A549 (cell line): ENCODE measurements around the gene NMRAL1. TPM values are rescaled to one million over a fixed set of nuclear protein-coding genes. Genes with fewer than 3 reads are reported as not detected.

Source experiments
- ATAC-seq, 2 experiments: fragments of 200-7000 bp in 1 of 2; fragments of >200 bp in 1 of 2; cut with Nextera tagmentation in 1 of 2; cut with Tn5 transposase in 1 of 2; 3 replicates each; pipeline versions ENCODE4 v1.8.0 to v1.9.1; 2018 to 2020; ENCODE audit warnings: mild to moderate bottlenecking in 1 of 2, moderate library complexity in 1 of 2
- CTCF ChIA-PET: fragments of 300-600 bp; sonication (Branson Sonifier 250); formaldehyde crosslinking; extraction: SDS; loops from one replicate; lab custom pipeline; 2021; ENCODE audit warnings: antibody characterized with exemption, inconsistent platforms; lab: Yijun Ruan, JAX
- POLR2A ChIA-PET: fragments of 350-600 bp; formaldehyde crosslinking; extraction: SDS; loops from one replicate; lab custom pipeline; 2021; ENCODE audit warnings: antibody characterized with exemption, inconsistent platforms; lab: Yijun Ruan, JAX
- DNase-seq, 2 experiments: peaks; one replicate each; pipeline versions ENCODE4 v3.0.0 to v3.0.0-alpha.2; 2011 to 2016; ENCODE audit warnings: low read depth in 1 of 2, low spot score in 1 of 2
- FAIRE-seq: peaks from 2 replicates; lab custom pipeline; 2011; peaks lifted over from hg19 to GRCh38; lab: Jason Lieb, UNC
- H3K27ac ChIP-seq, 2 experiments: fragments of >200 bp; sonication (Bioruptor Twin); formaldehyde crosslinking; 3 replicates each; pipeline ENCODE4 v1.5.1; 2016 to 2017
- H3K4me1 ChIP-seq: fragments of >200 bp; sonication (Bioruptor Twin); formaldehyde crosslinking; 3 replicates; pipeline ENCODE4 v1.6.1; 2016
- H3K4me2 ChIP-seq: fragments of >200 bp; sonication (Bioruptor Twin); formaldehyde crosslinking; 3 replicates; pipeline ENCODE4 v1.6.1; 2016
- H3K4me3 ChIP-seq: fragments of >200 bp; sonication (Bioruptor Twin); formaldehyde crosslinking; 3 replicates; pipeline ENCODE4 v1.5.1; 2016
- H3K9me3 ChIP-seq: fragments of >200 bp; sonication (Bioruptor Twin); formaldehyde crosslinking; 3 replicates; pipeline ENCODE4 v1.6.1; 2016
- CBX8 ChIP-seq: fragments of 200-600 bp; sonication (generic); IDR thresholded peaks from 2 replicates; pipeline ENCODE4 v1.6.1; 2016
- CEBPB ChIP-seq, 2 experiments: fragments of >200 bp in 1 of 2; sonication (Bioruptor Twin) in 1 of 2; formaldehyde crosslinking in 1 of 2; IDR thresholded peaks; 2 replicates each; pipeline ENCODE4 v1.6.1; 2012 to 2016
- EHF ChIP-seq: fragments of 250-450 bp; sonication (Bioruptor Pico); IDR thresholded peaks from 2 replicates; pipeline ENCODE4 v1.5.0; 2020; ENCODE audit warnings: mild to moderate bottlenecking
- FOSB ChIP-seq: fragments of 250-450 bp; sonication (Bioruptor Pico); IDR thresholded peaks from 2 replicates; pipeline ENCODE4 v1.5.0; 2020; ENCODE audit warnings: mild to moderate bottlenecking, moderate library complexity
- HDAC2 ChIP-seq: fragments of 200-600 bp; sonication (generic); IDR thresholded peaks from 2 replicates; pipeline ENCODE4 v1.6.1; 2016
- HOXA7 ChIP-seq: fragments of 250-450 bp; sonication (Bioruptor Pico); IDR thresholded peaks from 2 replicates; pipeline ENCODE4 v1.5.0; 2020; ENCODE audit warnings: mild to moderate bottlenecking, moderate library complexity
- HOXB5 ChIP-seq: fragments of 250-450 bp; sonication (Bioruptor Pico); IDR thresholded peaks from 2 replicates; pipeline ENCODE4 v1.5.0; 2020; ENCODE audit warnings: mild to moderate bottlenecking, moderate library complexity
- JUN ChIP-seq, 2 experiments: fragments of >200 bp; sonication (Bioruptor Twin); formaldehyde crosslinking; IDR thresholded peaks; 2 replicates in 1 of 2; 3 replicates in 1 of 2; pipeline ENCODE4 v1.6.1; 2016 to 2017
- JUNB ChIP-seq: fragments of >200 bp; sonication (Bioruptor Twin); formaldehyde crosslinking; IDR thresholded peaks from 2 replicates; pipeline ENCODE4 v1.6.1; 2016
- KDM1A ChIP-seq: fragments of 200-600 bp; sonication (generic); IDR thresholded peaks from 2 replicates; pipeline ENCODE4 v1.6.1; 2016; ENCODE audit warnings: low read depth, mild to moderate bottlenecking
- MAFK ChIP-seq: fragments of 450-650 bp; IDR thresholded peaks from 2 replicates; pipeline ENCODE4 v1.6.1; 2014; ENCODE audit not compliant: partially characterized antibody
- MYC ChIP-seq: IDR thresholded peaks from 2 replicates; pipeline ENCODE4 v1.6.1; 2012; ENCODE audit warnings: mild to moderate bottlenecking, inconsistent platforms, low read length, improper control_type of control experiment, borderline replicate concordance
- PHF8 ChIP-seq: fragments of 200-600 bp; sonication (generic); IDR thresholded peaks from 2 replicates; pipeline ENCODE4 v1.6.1; 2016; ENCODE audit warnings: low read depth, mild to moderate bottlenecking, antibody characterized with exemption, moderate library complexity, borderline replicate concordance
- POLR2A ChIP-seq: IDR thresholded peaks from 2 replicates; pipeline ENCODE4 v1.6.1; 2012; ENCODE audit warnings: mild to moderate bottlenecking, low read length
- RARB ChIP-seq: fragments of 250-450 bp; sonication (Bioruptor Pico); IDR thresholded peaks from 2 replicates; pipeline ENCODE4 v1.8.0; 2021; ENCODE audit warnings: mild to moderate bottlenecking, moderate library complexity
- RNF2 ChIP-seq: fragments of 200-600 bp; sonication (generic); IDR thresholded peaks from 2 replicates; pipeline ENCODE4 v1.6.1; 2016; ENCODE audit warnings: low read depth, mild to moderate bottlenecking, antibody characterized with exemption, moderate library complexity, borderline replicate concordance
- SMC3 ChIP-seq: fragments of >200 bp; sonication (Bioruptor Twin); formaldehyde crosslinking; IDR thresholded peaks from 3 replicates; pipeline ENCODE4 v1.6.1; 2018; ENCODE audit warnings: inconsistent platforms
- SREBF2 ChIP-seq: fragments of 450-650 bp; IDR thresholded peaks from 2 replicates; pipeline ENCODE4 v1.6.1; 2014; ENCODE audit warnings: mild to moderate bottlenecking, moderate library complexity
- TFCP2L1 ChIP-seq: fragments of 250-450 bp; sonication (Bioruptor Pico); IDR thresholded peaks from 2 replicates; pipeline ENCODE4 v1.5.0; 2021; ENCODE audit warnings: mild to moderate bottlenecking
- TP53 ChIP-seq: fragments of 250-450 bp; sonication (Bioruptor Pico); IDR thresholded peaks from 2 replicates; pipeline ENCODE4 v1.5.0; 2021; ENCODE audit warnings: mild to moderate bottlenecking, moderate library complexity
- ZC3H11A ChIP-seq: fragments of 450-650 bp; IDR thresholded peaks from 2 replicates; pipeline ENCODE4 v1.6.1; 2014; ENCODE audit warnings: antibody characterized with exemption, mild to moderate bottlenecking
- ZSCAN20 ChIP-seq: fragments of 250-450 bp; sonication (Bioruptor Pico); IDR thresholded peaks from 2 replicates; pipeline ENCODE4 v1.8.0; 2022; ENCODE audit warnings: mild to moderate bottlenecking, moderate library complexity
- WGBS: methylation state at CpG from one replicate; pipeline ENCODE4 v1.1.6; 2017; ENCODE audit errors: missing lambda C conversion rate; 5-methylcytosine and 5-hydroxymethylcytosine counted together
- polyA plus RNA-seq, 4 experiments: library from polyadenylated mRNA; depleted of rRNA in 3 of 4; stranded (reverse); fragments of >200 nt; fragmentation: RNase III in 1 of 4; extraction: RNeasy Plus Mini Kit Qiagen cat#74134 plus additional on column Dnase treatment in 1 of 4; gene quantifications; 2 replicates in 3 of 4; 3 replicates in 1 of 4; pipeline ENCODE4 v1.2.3, GENCODE V29; 2011 to 2017
- TF ChIP-seq, protein P1 (sequence below): IDR thresholded peaks from 2 replicates; pipeline ENCODE4 v1.6.1; 2012; ENCODE audit warnings: low read depth, borderline replicate concordance
- TF ChIP-seq, protein P2 (sequence below): fragments of 250-450 bp; sonication (Bioruptor Pico); IDR thresholded peaks from 2 replicates; pipeline ENCODE4 v1.5.0; 2021; ENCODE audit warnings: mild to moderate bottlenecking, moderate library complexity, borderline replicate concordance
- TF ChIP-seq, protein P3 (sequence below): fragments of >200 bp; sonication (Bioruptor Twin); formaldehyde crosslinking; IDR thresholded peaks from 3 replicates; pipeline ENCODE4 v1.6.1; 2016
- TF ChIP-seq, protein P4 (sequence below): IDR thresholded peaks from 2 replicates; pipeline ENCODE4 v1.6.1; 2012
- TF ChIP-seq, protein P5 (sequence below): fragments of >200 bp; sonication (Bioruptor Twin); formaldehyde crosslinking; IDR thresholded peaks from 3 replicates; pipeline ENCODE4 v1.5.1; 2016
- TF ChIP-seq, protein P6 (sequence below): fragments of >200 bp; sonication (Bioruptor Twin); formaldehyde crosslinking; IDR thresholded peaks from 2 replicates; pipeline ENCODE4 v1.6.1; 2016
- TF ChIP-seq, protein P7 (sequence below): fragments of 150-350 bp; IDR thresholded peaks from 2 replicates; pipeline ENCODE4 v1.6.1; 2014; ENCODE audit warnings: low read depth, mild to moderate bottlenecking, low read length

The NMRAL1 gene
- polyA plus RNA-seq, 2 of the 4 experiments (the other 2 are of a cell fraction), result 36.4 to 48.8 TPM

DNA sequence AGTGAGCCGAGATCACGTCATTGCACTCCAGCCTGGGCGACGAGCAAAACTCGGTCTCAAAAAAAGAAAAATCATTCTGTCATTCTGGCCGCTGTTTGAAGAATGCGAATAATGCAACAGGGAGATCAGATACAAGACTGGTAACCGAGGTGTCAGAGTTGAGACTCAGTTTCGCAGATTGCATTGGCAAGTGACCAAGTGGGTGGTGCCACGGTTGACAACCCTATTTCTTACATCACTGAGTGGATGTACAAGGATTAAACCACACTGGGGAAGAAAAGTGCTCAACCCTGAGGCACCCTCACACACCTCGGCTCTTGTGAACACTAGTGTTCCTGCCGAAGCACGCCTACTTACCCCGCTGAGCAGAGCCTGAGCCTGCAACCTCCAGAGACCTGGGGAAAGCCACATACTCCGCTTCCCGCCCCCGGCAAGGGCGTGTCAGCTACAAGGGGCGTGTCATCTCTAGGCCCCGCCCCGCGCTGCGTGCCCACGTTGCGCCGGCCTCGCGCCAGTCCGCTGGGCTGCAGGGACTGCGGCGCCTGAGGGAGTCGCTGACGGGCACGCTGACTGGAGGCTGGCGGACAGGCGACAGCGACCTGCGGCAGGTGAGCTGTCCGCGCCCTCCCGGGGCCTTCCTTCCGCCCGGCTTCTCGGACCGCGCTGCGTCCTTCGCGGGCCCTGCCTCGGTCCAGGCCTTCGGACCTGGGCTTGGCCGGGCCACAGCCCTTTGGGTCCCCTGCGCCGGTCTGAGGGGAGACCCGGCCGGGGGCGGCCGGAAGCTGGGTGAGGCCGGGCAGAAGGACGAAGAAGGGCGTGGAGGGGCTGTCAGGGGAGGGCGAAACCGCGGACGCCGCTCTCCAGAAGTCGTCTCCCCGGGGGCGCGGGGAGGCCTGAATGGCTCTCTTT, 1.7 kb upstream of the NMRAL1 start, which contains the start of gene HMOX2:
Gene HMOX2 (plus strand): TSS at position 519 of the 909 bp plus-strand sequence. CDS start 29,127 bp downstream, outside the sequence.
- WGBS, result 24% methylated on average over 27 of the region's 70 CpGs
- Histone ChIP-seq H3K4me1 (peaks cover 27% of the 10 kb centered on the region), H3K4me3 (peak within 1 kb of the TSS; percentile 78), H3K9me3 (peaks cover 4% of the 10 kb centered on the region; the same call in 1 of the 3 replicates), H3K4me2 (peak within 1 kb of the TSS; percentile 94), H3K27ac (peak within 1 kb of the TSS; percentile 87 to 93)
- ChIA-PET POLR2A (interaction anchor here (1.0 to 1.7 kb wide), 5 partner anchors 14 to 38 kb away, joined by 3 to 5 read pairs (median 4); no protein-coding TSS in a partner anchor), CTCF (interaction anchor here (0.7 to 2.7 kb wide), 21 partner anchors 10 to 208 kb away, joined by 3 to 8 read pairs (median 4); partner anchors contain the start of gene C16orf96)
- FAIRE-seq (no peak), ATAC-seq (peak; percentile 90 to 91), DNase-seq (peak; percentile 92 to 95)
- TF ChIP-seq, protein P1, sequence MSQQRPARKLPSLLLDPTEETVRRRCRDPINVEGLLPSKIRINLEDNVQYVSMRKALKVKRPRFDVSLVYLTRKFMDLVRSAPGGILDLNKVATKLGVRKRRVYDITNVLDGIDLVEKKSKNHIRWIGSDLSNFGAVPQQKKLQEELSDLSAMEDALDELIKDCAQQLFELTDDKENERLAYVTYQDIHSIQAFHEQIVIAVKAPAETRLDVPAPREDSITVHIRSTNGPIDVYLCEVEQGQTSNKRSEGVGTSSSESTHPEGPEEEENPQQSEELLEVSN, result peak; percentile 97
- TF ChIP-seq JUN (IDR thresholded peaks at IDR 0.05) (peak in 1 of 2 experiments; percentile 55; a peak in 1 of 5 replicates), CBX8 (no peak), MYC (peak; percentile 81), ZSCAN20 (CRISPR knock-in tag) (no peak), POLR2A (peak; percentile 96), TFCP2L1 (CRISPR knock-in tag) (0 out of 2 replicates have a peak, but pooled peaks have one; percentile 37), RARB (no peak), PHF8 (peak; percentile 77), HDAC2 (no peak), KDM1A (no peak), JUNB (no peak), EHF (CRISPR knock-in tag) (no peak)
- TF ChIP-seq, protein P2, sequence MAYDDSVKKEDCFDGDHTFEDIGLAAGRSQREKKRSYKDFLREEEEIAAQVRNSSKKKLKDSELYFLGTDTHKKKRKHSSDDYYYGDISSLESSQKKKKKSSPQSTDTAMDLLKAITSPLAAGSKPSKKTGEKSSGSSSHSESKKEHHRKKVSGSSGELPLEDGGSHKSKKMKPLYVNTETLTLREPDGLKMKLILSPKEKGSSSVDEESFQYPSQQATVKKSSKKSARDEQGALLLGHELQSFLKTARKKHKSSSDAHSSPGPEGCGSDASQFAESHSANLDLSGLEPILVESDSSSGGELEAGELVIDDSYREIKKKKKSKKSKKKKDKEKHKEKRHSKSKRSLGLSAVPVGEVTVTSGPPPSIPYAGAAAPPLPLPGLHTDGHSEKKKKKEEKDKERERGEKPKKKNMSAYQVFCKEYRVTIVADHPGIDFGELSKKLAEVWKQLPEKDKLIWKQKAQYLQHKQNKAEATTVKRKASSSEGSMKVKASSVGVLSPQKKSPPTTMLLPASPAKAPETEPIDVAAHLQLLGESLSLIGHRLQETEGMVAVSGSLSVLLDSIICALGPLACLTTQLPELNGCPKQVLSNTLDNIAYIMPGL (CRISPR knock-in tag), result peak; percentile 17; the same call in 1 of the 2 replicates
- TF ChIP-seq, protein P3, sequence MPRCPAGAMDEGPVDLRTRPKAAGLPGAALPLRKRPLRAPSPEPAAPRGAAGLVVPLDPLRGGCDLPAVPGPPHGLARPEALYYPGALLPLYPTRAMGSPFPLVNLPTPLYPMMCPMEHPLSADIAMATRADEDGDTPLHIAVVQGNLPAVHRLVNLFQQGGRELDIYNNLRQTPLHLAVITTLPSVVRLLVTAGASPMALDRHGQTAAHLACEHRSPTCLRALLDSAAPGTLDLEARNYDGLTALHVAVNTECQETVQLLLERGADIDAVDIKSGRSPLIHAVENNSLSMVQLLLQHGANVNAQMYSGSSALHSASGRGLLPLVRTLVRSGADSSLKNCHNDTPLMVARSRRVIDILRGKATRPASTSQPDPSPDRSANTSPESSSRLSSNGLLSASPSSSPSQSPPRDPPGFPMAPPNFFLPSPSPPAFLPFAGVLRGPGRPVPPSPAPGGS, result peak; percentile 81; the same call in 1 of the 3 replicates
- TF ChIP-seq, protein P4, sequence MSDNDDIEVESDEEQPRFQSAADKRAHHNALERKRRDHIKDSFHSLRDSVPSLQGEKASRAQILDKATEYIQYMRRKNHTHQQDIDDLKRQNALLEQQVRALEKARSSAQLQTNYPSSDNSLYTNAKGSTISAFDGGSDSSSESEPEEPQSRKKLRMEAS, result peak; percentile 96
- TF ChIP-seq, protein P5, sequence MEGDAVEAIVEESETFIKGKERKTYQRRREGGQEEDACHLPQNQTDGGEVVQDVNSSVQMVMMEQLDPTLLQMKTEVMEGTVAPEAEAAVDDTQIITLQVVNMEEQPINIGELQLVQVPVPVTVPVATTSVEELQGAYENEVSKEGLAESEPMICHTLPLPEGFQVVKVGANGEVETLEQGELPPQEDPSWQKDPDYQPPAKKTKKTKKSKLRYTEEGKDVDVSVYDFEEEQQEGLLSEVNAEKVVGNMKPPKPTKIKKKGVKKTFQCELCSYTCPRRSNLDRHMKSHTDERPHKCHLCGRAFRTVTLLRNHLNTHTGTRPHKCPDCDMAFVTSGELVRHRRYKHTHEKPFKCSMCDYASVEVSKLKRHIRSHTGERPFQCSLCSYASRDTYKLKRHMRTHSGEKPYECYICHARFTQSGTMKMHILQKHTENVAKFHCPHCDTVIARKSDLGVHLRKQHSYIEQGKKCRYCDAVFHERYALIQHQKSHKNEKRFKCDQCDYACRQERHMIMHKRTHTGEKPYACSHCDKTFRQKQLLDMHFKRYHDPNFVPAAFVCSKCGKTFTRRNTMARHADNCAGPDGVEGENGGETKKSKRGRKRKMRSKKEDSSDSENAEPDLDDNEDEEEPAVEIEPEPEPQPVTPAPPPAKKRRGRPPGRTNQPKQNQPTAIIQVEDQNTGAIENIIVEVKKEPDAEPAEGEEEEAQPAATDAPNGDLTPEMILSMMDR, result peak; percentile 24

DNA sequence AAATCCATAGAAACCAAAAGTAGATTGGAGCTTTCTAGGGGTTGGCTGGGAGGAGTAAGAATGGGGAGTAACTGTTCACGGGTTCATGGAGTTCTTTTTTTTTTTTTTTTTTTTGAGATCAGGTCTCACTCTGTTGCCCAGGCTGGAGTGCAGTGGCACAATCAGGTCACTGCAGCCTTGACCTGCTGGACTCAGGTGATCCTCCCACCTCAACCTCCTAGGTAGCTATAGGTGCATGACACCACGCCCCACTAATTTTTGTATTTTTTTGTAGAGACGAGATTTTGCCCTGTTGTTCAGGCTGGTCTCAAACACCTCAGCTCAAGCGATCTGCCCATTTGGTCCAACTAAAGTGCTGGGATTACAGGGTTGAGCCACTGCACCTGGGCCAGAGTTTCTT, 1.5 kb downstream of the NMRAL1 start:
- FAIRE-seq (no peak), ATAC-seq (no peak), DNase-seq (no peak)
- Histone ChIP-seq H3K27ac (no peak overlapping the region), H3K4me2 (no peak overlapping the region), H3K4me1 (peaks cover 23% of the 10 kb centered on the region), H3K9me3 (peaks cover 4% of the 10 kb centered on the region; the same call in 1 of the 3 replicates), H3K4me3 (no peak overlapping the region)
- POLR2A ChIA-PET, result interaction anchor here (0.6 kb wide), 1 partner anchor 45 kb away, joined by 5 read pairs; no protein-coding TSS in a partner anchor
- WGBS, result 82% methylated on average over 4 of the region's 4 CpGs
- CTCF ChIA-PET, result interaction anchor here (0.6 to 3.1 kb wide), 4 partner anchors 17 to 190 kb away, joined by 3 to 12 read pairs (median 4); no protein-coding TSS in a partner anchor
- TF ChIP-seq CBX8 (no peak), RNF2 (no peak), MAFK (no peak), PHF8 (no peak), RARB (no peak), SREBF2 (no peak), ZC3H11A (no peak), MYC (no peak), FOSB (no peak), CEBPB (IDR thresholded peaks at IDR 0.05) (no peak), HOXA7 (no peak), TP53 (no peak), HOXB5 (CRISPR knock-in tag) (no peak), SMC3 (no peak)
- TF ChIP-seq, protein P6, sequence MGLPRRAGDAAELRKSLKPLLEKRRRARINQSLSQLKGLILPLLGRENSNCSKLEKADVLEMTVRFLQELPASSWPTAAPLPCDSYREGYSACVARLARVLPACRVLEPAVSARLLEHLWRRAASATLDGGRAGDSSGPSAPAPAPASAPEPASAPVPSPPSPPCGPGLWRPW, result no peak
- TF ChIP-seq, protein P7, sequence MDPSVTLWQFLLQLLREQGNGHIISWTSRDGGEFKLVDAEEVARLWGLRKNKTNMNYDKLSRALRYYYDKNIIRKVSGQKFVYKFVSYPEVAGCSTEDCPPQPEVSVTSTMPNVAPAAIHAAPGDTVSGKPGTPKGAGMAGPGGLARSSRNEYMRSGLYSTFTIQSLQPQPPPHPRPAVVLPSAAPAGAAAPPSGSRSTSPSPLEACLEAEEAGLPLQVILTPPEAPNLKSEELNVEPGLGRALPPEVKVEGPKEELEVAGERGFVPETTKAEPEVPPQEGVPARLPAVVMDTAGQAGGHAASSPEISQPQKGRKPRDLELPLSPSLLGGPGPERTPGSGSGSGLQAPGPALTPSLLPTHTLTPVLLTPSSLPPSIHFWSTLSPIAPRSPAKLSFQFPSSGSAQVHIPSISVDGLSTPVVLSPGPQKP, result no peak
